ENCODE results near the gene NR2F1.

- TF ChIP-seq PKNOX1 (IDR thresholded peaks at IDR 0.05) (no peak), TARDBP (IDR thresholded peaks at IDR 0.05) (no peak), BHLHE40 (IDR thresholded peaks at IDR 0.05; ENCODE audit: borderline replicate concordance) (no peak), NFRKB (IDR thresholded peaks at IDR 0.05) (no peak), ZNF384 (IDR thresholded peaks at IDR 0.05) (no peak), SP1 (IDR thresholded peaks at IDR 0.05) (no peak), SUZ12 (IDR thresholded peaks at IDR 0.05) (no peak), L3MBTL2 (conservative IDR thresholded peaks at IDR 0.05) (no peak), FOXA1 (IDR thresholded peaks at IDR 0.05) (no peak), ARNT (IDR thresholded peaks at IDR 0.05) (no peak), LEF1 (IDR thresholded peaks at IDR 0.05; ENCODE audit: borderline replicate concordance) (no peak), FOXM1 (IDR thresholded peaks at IDR 0.05; ENCODE audit: borderline replicate concordance) (no peak)
These were observed 11.8 kb downstream of the NR2F1 start for GRCh38 chr5:93594591-93595419.
